A549 treated with AZD2906 at 1 μM for 4 hours (cell line): Measurements from ENCODE around the gene RPN1. TPM values are rescaled to one million over a fixed set of nuclear protein-coding genes. Genes with fewer than 3 reads are reported as not detected.

Source experiments
- total RNA-seq: library from RNA; stranded (reverse); fragments of 200-300 nt; extraction: Qiagen RNA extraction; gene quantifications from 5 replicates; pipeline ENCODE4 v1.2.3, GENCODE V29; 2022

Gene RPN1
- total RNA-seq = 155 to 186 TPM (median 158 TPM) in 5 replicates

GRCh38 chr3:128650096-128651050 is at the start of gene RPN1:
Gene RPN1 (minus strand): TSS chr3:128650818. CDS start chr3:128650800, 18 bp downstream.

Other genes starting within 250 kb of the RPN1 start
- gene DNAJB8, start 183.9 kb downstream of the RPN1 start, total RNA-seq = not detected in 5 replicates
- 3.9 to 5.6 TPM (median 4.9 TPM) in 5 replicates for gene GATA2, start 157.6 kb downstream of the RPN1 start, total RNA-seq
- 169 to 183 TPM (median 176 TPM) in 5 replicates for gene RAB7A, start 75.4 kb upstream of the RPN1 start, total RNA-seq
- 21.8 to 24.5 TPM (median 23.5 TPM) in 5 replicates for gene ACAD9, start 228.8 kb upstream of the RPN1 start, total RNA-seq